Esophagus muscularis mucosa (tissue), 4 donors: ENCODE results near the gene EPHB3. TPM values are rescaled to one million over a fixed set of nuclear protein-coding genes. Genes with fewer than 3 reads are reported as not detected.

Experiments
- DNase-seq: peaks from one replicate; pipeline ENCODE4 v3.0.0-alpha.2; 2017; ENCODE audit errors: extremely low spot score
- H3K27ac ChIP-seq, 4 donors: fragments of 200-600 bp; sonication (generic); replicated peaks in 1 of 4; 1 replicate in 3 of 4; 2 replicates in 1 of 4; pipeline ENCODE4 v1.5.1; 2016 to 2019; ENCODE audit warnings: mild to moderate bottlenecking in 1 of 4
- H3K27me3 ChIP-seq, 4 donors: fragments of 200-600 bp; sonication (generic); one replicate each; pipeline versions ENCODE4 v1.5.1 to v1.6.0; 2016 to 2019
- H3K36me3 ChIP-seq, 4 donors: fragments of 200-600 bp; sonication (generic); one replicate each; pipeline ENCODE4 v1.5.1; 2016 to 2019
- H3K4me1 ChIP-seq, 4 donors: fragments of 200-600 bp; sonication (generic); one replicate each; pipeline ENCODE4 v1.5.1; 2016 to 2019
- H3K4me3 ChIP-seq, 4 donors: fragments of 200-600 bp; sonication (generic); 1 replicate in 2 of 4; 2 replicates in 2 of 4; pipeline ENCODE4 v1.5.1; 2016 to 2019; ENCODE audit warnings: mild to moderate bottlenecking in 4 of 4, moderate library complexity in 1 of 4
- H3K9me3 ChIP-seq, 4 donors: fragments of 200-600 bp; sonication (generic); 1 replicate in 3 of 4; 2 replicates in 1 of 4; pipeline ENCODE4 v1.5.1; 2016 to 2019
- EP300 ChIP-seq: sonication (generic); formaldehyde crosslinking; IDR thresholded peaks from one replicate; pipeline ENCODE4 v1.6.1; 2017; ENCODE audit warnings: antibody characterized with exemption
- POLR2A ChIP-seq: fragments of 450-650 bp; IDR thresholded peaks from one replicate; pipeline ENCODE4 v1.6.1; 2017; ENCODE audit warnings: antibody characterized with exemption, moderate library complexity, mild to moderate bottlenecking, low read depth
- POLR2AphosphoS5 ChIP-seq, 2 donors: sonication (generic); formaldehyde crosslinking; IDR thresholded peaks; one replicate each; pipeline ENCODE4 v1.6.1; 2017; ENCODE audit warnings: antibody characterized with exemption in 2 of 2
- WGBS: methylation state at CpG from one replicate; pipeline ENCODE4 v1.1.5; 2018; 5-methylcytosine and 5-hydroxymethylcytosine counted together
- intact Hi-C: fragments of 100-400 bp; cut with DNase I; formaldehyde crosslinking; loops from one replicate; pipeline ENCODE4 v1.15.1; 2023
- total RNA-seq, 4 donors: library from RNA; depleted of rRNA; stranded (reverse); fragments of >200 nt; gene quantifications; one replicate each; pipeline versions ENCODE4 v1.1.0 to v1.2.1, GENCODE V29; 2016
- TF ChIP-seq, protein P1 (sequence below), 3 experiments: fragments of 200-600 bp in 2 of 3; fragments of 450-650 bp in 1 of 3; sonication (generic) in 2 of 3; IDR thresholded peaks; one replicate each; pipeline ENCODE4 v1.5.1; 2017 to 2019; ENCODE audit warnings: antibody characterized with exemption in 3 of 3, mild to moderate bottlenecking in 2 of 3, moderate library complexity in 1 of 3

Gene EPHB3
- total RNA-seq, 4 donors from 2014 or later = 1.5 to 6.1 (median 3.5) TPM

DNA sequence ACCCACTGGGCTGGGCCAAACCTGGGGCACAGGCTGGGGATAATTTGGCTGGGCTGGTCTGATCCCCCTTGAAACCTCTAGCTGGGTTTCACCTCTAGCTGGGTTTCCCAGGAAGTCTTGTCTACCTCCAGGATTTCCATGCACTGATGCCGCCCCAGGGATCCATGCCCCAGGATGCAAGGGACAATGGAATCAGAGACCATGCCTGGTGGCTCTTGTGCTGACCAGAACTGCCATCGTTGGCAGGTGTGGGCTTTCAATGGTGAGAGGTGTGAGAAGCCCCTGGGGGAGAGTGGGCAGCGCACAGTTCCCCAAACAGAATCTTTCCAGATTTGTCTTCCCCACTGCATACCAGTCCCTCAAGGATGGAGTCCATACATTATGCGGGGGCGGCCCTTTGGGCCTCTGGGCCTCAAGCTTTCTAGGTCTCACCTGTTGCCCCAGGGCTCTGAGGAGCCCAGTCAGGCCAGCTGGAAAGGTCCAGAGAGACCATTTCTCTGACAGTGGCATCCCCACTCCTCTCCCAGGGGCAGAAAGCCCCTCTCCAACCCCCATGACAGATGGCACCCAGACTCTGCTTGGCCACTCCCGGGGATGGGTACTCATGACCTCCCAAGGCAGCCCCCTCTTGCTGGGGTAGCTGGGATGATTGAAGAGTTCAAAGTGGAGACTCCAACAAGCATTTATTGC is 35.4 kb downstream of the EPHB3 start:
- DNase-seq = no peak
- intact Hi-C loops = no loop called here
- H3K9me3 ChIP-seq = no peaks in the 10 kb centered on the region
- H3K4me1 ChIP-seq = peaks cover 5 to 30% (median 29%) of the 10 kb centered on the region in 4 donors
- TF ChIP-seq POLR2A = no peak
- no peak for TF ChIP-seq EP300
- TF ChIP-seq POLR2AphosphoS5 (IDR thresholded peaks at IDR 0.05) = no peak
- H3K36me3 ChIP-seq = no peaks in the 10 kb centered on the region
- no peak overlapping the region for H3K27ac ChIP-seq
- no peak overlapping the region for H3K4me3 ChIP-seq
- WGBS = 94% methylated on average over 6 of the region's 6 CpGs
- peaks cover 0 to 8% (median 7%) of the 10 kb centered on the region in 4 donors for H3K27me3 ChIP-seq

DNA sequence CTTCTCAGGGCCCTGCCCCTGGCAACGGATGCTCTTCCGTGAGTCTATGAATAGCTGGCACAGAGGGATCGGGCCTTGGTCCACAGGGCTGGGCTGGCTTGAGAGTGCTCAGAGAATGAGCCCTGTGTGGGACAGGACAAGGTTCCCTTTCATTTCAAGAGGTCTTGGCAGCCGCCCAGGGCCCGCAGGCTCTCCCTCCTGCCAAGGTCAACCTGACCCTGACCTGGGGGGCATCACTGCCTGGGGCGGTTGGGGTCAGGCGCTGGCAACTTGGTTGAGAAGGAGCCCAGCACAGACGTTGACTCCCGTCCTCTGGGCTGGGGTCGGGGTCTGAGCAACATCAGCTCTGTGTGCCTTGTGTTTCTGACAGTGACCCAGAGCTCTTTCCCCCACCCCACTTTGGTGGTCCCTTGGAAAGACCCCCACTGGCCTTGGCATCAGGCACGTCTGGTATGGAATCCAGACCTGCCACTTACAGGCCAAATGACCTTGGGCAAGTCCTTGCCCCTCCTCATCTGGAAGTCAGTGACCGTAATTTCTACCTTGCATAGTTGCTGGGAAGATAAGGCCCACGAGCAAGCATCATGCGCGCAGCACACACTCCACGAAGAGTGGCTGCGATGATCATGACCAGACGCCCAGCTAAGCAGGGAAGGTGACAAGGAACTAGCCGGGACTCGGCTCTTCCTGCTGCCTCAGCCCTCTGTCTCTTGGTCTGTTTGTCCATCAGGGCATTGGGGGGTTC is 36.4 kb downstream of the EPHB3 start:
- intact Hi-C loops = no loop called here
- TF ChIP-seq EP300 (no peak), POLR2AphosphoS5 (IDR thresholded peaks at IDR 0.05) (no peak), POLR2A (no peak)
- TF ChIP-seq, protein P1, sequence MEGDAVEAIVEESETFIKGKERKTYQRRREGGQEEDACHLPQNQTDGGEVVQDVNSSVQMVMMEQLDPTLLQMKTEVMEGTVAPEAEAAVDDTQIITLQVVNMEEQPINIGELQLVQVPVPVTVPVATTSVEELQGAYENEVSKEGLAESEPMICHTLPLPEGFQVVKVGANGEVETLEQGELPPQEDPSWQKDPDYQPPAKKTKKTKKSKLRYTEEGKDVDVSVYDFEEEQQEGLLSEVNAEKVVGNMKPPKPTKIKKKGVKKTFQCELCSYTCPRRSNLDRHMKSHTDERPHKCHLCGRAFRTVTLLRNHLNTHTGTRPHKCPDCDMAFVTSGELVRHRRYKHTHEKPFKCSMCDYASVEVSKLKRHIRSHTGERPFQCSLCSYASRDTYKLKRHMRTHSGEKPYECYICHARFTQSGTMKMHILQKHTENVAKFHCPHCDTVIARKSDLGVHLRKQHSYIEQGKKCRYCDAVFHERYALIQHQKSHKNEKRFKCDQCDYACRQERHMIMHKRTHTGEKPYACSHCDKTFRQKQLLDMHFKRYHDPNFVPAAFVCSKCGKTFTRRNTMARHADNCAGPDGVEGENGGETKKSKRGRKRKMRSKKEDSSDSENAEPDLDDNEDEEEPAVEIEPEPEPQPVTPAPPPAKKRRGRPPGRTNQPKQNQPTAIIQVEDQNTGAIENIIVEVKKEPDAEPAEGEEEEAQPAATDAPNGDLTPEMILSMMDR (IDR thresholded peaks at IDR 0.05) = no peak
- no peak overlapping the region for H3K27ac ChIP-seq
- peaks cover 0 to 18% (median 12%) of the 10 kb centered on the region in 4 donors for H3K27me3 ChIP-seq
- no peak for DNase-seq
- peaks cover 0 to 30% (median 28%) of the 10 kb centered on the region in 4 donors for H3K4me1 ChIP-seq
- H3K9me3 ChIP-seq = no peaks in the 10 kb centered on the region
- H3K36me3 ChIP-seq = no peaks in the 10 kb centered on the region
- H3K4me3 ChIP-seq = no peak overlapping the region
- WGBS = 96% methylated on average over 9 of the region's 20 CpGs

DNA sequence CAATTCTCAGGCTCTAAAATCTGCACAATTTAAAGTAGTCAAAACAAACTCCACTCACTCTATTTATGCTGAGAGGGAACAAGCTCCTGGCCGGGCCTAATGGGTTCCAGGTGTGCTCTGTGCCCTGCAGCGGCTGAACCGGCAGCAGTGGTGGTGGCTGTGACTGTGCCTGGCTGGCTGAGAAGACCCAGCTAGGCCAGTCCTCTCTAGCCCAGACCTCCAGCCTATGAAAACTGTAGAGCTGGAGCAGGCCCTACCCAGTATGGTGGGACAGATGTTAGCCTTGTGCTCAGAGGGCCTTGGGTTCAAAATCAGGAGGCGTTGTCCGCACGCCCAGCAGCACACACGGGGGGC is 37.0 kb downstream of the EPHB3 start:
- H3K27me3 ChIP-seq = peaks cover 0 to 24% (median 15%) of the 10 kb centered on the region in 4 donors
- no peak for DNase-seq
- H3K27ac ChIP-seq = no peak overlapping the region
- H3K9me3 ChIP-seq = no peaks in the 10 kb centered on the region
- H3K4me1 ChIP-seq = peaks cover 3 to 30% (median 28%) of the 10 kb centered on the region in 4 donors
- no peaks in the 10 kb centered on the region for H3K36me3 ChIP-seq
- TF ChIP-seq, protein P1 (IDR thresholded peaks at IDR 0.05) = no peak
- TF ChIP-seq POLR2A (no peak), EP300 (no peak), POLR2AphosphoS5 (IDR thresholded peaks at IDR 0.05) (no peak)
- H3K4me3 ChIP-seq = no peak overlapping the region
- 93% methylated on average over 7 of the region's 7 CpGs for WGBS
- intact Hi-C loops = no loop called here

GRCh38 chr3:184599143-184599542 is 37.6 kb downstream of the EPHB3 start:
- Histone ChIP-seq H3K9me3 (no peaks in the 10 kb centered on the region), H3K4me3 (no peak overlapping the region), H3K36me3 (no peaks in the 10 kb centered on the region), H3K27me3 (peaks cover 0 to 30% (median 18%) of the 10 kb centered on the region in 4 donors), H3K27ac (no peak overlapping the region), H3K4me1 (peaks cover 9 to 31% (median 28%) of the 10 kb centered on the region in 4 donors)
- DNase-seq = no peak
- TF ChIP-seq POLR2AphosphoS5 (IDR thresholded peaks at IDR 0.05) (no peak), POLR2A (no peak), EP300 (no peak)
- TF ChIP-seq, protein P1 (IDR thresholded peaks at IDR 0.05) = no peak
- intact Hi-C loops = no loop called here
- 100% methylated on average over 3 of the region's 3 CpGs for WGBS

DNA sequence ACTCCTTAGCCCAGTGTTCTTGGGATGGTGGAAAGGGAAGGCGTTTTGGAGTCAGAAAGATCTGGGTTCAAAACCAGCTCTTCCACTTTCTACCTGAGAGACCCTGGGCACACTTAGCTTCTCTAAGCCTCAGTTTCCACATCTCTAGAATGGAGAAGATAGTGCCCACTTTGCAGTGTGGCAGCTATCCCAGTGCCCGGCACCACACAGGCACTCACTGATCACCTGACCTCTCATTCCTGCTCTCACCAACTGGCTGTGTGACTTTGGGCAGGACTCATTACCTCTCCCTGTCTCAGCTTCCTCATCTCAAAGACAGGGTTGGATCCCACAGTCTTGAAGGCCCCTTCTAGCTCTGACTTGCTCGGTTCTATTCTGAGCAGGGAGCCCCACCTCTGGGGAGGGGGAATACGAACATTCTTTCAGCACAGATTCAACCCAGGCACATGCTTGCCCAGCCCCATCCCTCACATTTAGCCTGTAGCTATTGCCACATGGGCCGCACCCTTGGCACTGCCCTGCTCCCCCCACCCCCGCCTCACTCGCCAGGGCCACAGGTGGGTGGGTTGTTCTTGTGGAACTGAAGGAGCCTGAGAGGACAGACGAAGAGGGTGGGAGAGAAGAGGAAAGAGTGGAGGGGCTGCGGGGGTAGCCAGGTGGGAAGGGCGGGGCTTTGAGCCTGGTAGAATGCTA is 39.2 kb downstream of the EPHB3 start:
- DNase-seq = no peak
- H3K27me3 ChIP-seq = peaks cover 0 to 46% (median 21%) of the 10 kb centered on the region in 4 donors
- intact Hi-C loops = no loop called here
- no peak overlapping the region for H3K4me3 ChIP-seq
- peaks cover 15 to 40% (median 36%) of the 10 kb centered on the region in 4 donors for H3K4me1 ChIP-seq
- 90% methylated on average over 10 of the region's 10 CpGs for WGBS
- no peak overlapping the region for H3K27ac ChIP-seq
- H3K36me3 ChIP-seq = no peaks in the 10 kb centered on the region
- no peak for TF ChIP-seq POLR2AphosphoS5 (IDR thresholded peaks at IDR 0.05)
- TF ChIP-seq, protein P1 (IDR thresholded peaks at IDR 0.05) = no peak
- TF ChIP-seq POLR2A = no peak
- no peak for TF ChIP-seq EP300
- no peaks in the 10 kb centered on the region for H3K9me3 ChIP-seq
